CD4-positive, alpha-beta T cell treated with Interferon alpha-2 for 1 hour (primary cell): Measurements from ENCODE around the gene CCNL1.
"Not testable (repeated sequence)": the region's sequence is repeated elsewhere in the genome, so short reads cannot be mapped to it uniquely, and the experiment has no call there.

Experiments used
- DNase-seq, 2 donors: peaks; one replicate each; pipeline ENCODE4 v3.0.0-alpha.2; 2020 to 2022

CCNL1 gene

DNA sequence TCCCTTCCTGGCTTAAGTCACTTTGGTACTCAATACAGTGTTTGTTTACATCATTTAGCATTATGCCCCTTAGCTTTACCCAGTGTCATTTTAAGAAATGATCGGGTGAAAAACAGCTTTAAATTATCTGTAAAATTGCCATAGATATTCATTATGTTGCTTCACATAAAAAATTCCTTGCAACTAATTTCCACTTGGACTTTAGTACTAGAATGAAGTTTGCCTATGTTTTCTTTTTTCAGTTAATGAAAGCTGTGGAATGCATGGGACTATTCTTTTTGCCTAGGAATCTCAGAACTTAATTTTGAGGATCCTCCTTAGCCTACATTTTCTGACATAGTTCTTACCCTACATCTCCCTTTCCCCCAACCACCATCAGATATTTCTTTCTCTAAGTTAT lies 38.4 kb downstream of the CCNL1 start:
- no peak for DNase-seq

DNA sequence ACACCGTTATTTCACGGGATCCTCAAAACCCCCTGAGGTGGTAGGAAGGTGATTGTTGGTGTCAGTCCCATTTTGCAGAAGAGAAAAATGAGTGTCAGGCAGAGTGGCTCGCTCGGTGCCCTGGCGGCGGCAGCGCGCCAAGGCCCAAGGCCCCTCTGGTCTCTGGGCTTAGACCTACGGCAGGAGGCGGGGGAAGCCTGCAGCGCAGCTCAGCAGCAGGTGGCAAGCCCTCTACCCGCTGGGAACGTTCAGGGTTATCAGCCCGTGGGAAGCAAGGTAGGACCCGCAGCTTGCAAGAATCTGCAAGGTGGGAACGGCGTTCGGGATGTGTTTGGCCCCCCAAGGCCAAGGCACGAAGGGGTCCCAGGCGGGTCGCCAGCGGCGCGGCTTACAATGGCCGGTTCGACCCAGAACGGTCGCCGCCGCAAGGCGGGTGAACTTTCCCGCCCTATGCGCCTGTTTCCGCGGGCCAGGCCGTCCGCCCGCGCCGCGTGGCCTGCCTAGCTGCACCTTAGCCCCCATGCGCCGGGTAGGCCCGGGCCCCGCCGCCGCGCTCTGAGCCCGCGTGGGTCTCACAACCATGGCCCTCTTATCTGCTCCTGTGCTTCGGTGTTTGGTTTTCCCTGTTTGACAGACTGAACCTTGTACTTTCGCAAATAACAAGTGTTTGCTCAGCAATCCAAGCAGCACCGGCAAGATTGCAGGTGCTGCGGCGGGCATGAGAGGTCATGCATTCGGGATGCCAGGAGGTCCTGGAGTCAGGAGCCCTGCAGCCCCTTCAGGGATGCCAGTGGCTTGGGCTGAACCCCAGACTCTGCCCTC lies 39.7 kb downstream of the CCNL1 start:
- DNase-seq = no peak

DNA sequence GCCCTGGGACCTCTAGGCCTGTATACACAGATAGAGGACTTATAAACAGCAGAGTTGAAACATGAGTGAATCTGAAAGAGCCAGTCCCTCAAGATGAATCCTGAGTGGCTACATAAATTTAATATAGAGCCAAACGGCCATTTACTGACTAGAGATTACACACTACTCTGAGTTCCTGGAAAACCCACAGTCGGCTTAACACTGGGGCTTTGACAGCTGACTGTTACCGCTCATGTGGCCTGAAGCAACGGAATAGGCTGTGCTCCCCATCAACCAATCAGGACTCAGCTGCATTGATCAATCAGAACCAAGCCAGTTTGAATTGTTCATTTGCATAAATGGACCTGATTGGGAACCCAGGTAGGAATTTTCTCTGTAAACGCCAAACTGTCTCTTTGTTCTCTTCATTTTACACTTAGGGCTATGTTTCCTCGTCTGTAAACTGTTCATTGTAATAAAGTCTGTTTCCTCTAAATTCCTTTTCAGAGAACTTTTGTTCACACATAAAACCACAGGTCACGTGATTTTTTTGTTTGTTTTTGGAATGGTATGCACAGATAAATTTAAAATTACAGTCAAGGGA lies 40.5 kb downstream of the CCNL1 start:
- peak; percentile 70 to 73 for DNase-seq

DNA sequence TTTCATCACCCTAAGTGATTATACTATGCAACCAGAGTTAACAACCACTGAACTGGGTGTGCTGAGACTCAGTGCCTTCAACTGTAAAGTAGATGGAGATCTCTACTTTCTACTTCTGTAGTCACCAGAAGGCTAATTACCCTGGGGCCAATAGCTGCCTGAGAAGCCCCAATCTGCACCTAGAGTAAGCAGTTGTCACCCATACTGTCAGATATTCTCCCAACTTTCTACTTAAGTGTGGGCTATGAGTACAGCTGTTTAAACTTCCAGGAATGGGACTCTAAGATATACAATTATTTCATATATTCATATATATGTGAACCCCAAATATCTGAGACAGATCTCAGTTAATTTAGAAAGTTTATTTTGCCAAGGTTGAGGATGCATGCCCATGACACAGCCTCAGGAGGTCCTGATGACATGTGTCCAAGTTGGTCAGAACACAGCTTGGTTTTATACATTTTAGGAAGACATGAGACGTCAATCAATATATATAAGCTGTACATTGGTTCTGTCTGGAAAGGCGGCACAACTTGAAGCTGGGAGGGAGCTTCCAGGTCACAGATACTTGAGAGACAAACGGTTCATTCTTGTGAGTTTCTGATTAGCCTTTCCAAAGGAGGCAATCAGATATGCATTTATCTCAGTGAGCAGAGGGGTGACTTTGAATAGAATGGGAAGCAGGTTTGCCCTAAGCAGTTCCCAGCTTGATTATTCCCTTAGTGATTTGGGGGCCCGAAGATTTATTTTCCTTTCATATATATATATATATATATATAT lies 41.9 kb downstream of the CCNL1 start:
- DNase-seq = no peak

DNA sequence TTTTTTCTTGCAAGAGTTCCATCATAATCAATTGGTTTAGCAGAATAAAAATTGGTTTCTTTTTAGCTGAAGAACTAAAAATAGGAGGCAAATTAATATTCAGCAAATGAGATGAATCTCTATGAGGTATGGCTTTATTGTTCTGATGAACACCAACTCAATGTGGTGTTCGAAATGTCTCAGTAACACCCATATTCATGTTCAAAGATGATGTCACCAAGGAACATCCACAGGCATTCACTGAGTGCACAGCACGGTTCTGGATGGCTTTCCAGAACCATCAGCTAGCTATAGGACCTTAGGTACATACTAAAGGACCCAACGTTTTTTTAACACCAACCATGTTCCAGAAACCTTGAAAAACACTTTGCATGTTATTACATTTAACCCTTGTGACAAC lies 42.7 kb downstream of the CCNL1 start:
- no peak for DNase-seq

DNA sequence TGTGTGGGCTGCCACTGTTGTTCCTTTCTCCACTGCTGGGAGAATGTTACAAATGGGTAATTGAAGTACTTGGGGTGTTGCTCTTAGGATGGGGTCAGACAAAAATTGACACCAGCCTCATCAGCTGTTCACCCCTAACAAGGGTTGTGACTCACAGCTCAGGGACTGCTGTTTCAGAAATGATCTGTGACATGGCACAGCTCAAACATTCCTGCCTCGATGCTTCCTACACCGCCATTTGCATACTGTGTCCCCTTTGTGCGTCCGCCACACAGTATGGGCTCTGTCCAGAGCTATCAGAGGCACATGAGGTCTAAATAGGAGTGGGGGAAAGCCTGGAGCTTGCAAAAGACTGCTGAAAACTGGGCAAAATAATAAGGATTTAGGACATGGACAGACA lies 43.9 kb downstream of the CCNL1 start:
- no peak for DNase-seq

DNA sequence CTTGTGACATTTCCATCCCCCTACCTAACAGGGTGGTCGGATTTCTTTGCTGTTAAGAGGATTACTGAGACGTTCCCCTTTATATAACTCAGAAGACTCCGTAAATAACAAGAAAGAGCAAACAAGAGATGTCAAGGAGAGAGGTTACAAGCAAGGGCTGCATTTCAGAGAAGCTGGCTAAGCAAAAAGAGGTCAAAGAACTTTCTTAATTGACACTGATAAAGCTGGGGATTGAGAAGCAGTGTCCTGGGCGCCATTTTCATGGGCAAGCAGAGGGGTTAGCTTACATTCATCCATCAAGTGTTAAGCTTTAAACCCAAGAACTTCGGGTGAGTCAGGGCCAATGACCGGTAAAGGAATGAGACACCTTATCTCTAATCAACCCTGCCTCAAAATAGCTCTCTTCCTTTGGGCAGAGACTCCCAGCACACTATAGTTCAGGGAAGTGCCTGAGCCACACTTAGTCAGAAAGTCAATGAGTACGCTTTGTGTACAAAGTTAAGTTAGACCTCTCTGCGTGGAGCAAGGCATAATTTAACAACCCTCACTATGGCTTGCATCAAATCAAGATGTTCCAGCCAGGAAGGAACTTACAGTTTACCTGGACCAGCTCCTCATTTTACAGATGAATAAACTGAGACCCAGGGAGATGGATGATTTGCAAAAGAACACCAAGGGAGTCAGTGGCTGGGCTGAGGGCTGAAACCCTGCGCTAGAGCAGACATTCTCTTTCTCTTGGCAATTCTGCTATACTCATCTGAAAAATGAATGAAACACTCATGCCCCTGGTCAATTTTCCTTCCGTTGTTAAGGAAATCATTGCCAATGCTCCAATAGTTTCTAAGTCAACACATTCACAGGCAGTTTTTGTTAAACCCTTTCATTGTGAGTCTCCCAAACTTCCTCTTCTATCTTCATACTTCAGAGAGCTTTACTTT lies 44.6 kb downstream of the CCNL1 start:
- DNase-seq = no peak

DNA sequence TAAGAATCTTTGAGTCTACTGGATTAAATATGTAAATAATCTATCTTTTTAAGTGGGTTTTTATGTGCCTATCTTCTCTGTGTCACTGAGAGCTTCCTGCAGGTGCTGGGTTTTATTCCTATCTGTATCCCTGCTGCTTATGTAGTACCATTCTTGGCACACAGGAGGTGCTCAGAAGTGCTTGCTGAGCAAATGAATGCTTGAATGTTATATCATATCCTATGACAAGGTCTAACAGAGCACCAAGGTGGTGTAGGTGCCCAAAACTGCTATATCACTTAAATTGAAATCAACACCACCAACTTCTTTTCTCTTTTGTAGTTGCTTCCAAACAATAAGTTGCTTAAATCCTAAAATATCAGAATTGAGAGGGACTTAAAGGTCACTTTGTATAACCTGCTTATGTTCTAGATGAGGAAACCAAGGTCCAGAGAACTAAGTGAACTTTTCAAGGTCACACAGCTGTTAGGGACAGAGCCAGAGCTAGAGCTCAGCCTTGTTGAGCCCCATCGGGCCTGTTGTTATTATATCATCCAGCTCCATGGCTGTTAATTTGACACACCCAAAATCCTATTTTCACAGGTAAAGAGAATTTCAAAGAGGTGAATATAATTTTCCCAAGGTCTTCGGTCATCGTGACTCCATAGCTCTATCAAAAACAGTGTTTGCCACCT lies 46.0 kb downstream of the CCNL1 start:
- peak in 1 of 2 donors; percentile 29 for DNase-seq

DNA sequence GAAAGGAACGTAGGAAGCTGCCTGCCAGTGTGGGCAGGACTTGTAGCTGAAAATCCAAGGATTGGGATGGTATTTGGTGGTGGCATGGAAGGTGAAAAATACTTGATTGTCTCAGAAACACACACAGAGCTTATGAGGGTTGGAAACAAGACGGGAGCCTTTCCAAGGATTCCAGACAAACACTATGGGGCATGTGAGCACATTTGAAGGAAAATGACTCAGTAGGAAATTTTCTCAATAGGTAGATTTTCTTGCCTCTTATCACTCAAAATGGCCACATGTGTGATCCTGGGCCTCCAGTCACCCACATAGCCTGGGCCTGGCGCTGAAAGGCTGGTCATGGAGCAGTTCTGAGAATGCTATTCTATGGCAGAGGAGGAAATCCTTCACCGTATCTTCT lies 47.4 kb downstream of the CCNL1 start:
- DNase-seq = no peak

DNA sequence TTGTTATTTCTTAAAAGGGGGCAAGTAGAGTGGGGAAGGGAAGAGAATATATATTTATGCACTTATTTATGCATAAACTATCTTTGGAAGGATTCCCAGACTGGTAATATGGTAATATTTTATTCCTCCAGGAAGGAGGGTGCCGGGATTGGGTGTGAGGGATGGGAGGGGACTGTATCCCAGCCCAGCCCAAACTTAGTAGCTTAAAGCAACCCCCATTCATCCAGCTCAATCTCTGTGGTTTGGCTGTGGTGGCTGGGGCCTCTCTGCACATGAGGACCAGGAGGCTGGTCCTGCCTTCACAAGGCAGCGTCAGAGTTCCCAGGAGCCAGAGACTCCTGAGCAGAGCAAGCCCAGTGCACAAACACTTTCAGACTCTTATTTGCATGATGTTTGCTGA lies 48.4 kb downstream of the CCNL1 start:
- no peak for DNase-seq

DNA sequence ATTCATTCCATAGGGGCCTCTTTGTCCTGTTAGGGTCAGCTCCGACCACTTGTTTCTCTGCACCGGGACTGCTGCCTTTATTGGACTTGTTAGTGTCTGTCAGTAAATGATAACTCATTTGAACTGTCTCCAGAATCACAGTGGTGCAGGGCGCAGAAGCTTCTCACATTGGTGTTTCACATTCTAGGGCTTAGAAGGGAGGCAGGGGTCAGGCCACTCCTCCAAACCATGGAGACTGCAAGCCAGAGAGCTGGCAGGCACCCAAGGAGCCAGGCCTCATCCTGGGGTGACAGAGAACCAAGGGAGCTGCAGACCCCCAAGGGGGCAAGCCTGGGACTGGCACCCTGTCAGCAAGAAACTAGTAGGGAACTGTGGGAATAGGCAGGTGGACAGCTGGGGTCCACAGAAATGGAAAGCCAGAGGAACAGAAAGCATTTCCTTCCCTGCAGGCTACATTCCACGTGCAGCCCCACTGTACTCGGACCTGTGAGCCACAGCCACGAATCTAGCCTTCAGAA lies 49.1 kb downstream of the CCNL1 start:
- DNase-seq = no peak

DNA sequence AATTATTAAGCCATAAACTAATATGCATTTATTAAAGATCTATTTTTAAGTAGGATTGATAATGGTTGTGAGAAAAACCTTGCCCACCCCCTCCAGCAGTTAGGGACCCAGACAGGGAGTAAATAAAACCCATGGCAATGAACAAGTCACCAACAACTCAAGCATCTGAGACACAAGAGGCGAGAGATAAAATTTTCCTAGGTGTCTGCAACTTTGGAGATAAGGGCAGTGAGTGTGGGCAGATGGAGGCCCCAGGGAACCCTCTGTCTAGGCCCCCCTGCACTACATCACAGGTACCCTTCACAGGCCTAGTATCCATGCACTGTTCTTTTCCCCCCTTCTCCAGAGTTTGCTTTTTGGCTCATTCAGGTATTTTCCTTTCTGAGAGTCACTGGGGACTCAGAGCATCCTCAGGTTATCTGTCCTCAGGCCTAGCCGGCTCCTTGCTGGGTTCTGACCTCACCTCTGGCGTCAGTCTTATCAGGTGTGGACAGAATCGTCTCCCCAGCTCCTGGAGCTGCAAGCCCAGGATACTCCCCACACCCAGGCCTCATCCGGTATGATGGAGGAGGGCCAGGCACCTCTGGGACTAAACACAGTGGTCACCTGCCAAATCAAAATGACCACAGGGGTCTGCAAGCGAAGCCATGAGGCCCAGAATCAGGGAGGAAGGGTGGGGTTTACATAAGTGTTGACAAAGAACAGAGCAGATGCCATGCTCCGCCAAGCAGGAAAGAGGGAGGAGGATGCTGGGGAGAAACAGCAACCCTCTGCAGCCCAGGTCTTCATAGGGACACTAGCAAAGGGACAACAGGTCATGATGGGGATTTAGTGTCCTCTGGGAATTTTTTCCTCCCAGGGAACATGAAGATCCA lies 50.4 kb downstream of the CCNL1 start:
- DNase-seq = no peak

DNA sequence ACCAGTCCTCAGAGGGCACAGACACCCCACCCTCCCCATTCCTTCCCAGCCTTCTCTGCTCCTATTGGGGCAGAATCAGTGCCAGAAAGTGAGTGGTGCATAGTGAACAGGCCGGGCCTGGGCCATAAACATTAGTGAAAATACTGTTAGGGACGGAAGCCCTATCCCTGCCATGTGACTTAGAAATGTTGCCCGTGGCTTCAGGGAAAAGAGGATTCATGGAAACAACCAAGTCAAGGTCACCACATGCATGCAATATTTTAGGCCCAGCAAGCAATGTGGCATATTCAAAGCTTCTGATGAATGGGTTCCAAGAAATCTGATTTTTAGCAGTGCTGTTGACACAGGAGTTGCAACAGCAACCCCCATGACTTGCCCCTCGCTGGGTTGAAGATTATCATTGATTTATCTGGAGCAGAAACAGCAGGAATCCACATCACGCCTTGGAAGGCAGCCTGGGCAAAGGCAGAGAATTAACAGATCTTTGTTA lies 52.3 kb downstream of the CCNL1 start:
- DNase-seq = no peak

DNA sequence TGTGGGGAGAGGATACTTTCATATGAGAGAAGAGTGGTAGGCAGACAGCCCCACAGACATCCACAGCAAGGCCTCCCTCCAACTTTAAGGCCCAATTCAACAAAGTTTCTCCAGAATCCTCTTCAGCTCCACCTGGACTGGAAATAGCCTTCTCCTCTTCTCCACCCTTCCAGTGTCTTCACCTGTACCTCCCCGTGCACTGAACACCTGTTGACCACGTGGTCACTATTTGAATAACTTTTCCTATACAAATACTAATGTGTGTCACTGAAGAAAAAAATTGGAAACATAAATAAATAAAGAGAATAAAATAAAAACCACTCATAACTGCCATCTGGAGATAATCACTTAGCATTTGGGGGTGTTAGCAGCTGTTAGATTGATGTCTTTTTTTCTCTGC lies 52.9 kb downstream of the CCNL1 start:
- DNase-seq = no peak

DNA sequence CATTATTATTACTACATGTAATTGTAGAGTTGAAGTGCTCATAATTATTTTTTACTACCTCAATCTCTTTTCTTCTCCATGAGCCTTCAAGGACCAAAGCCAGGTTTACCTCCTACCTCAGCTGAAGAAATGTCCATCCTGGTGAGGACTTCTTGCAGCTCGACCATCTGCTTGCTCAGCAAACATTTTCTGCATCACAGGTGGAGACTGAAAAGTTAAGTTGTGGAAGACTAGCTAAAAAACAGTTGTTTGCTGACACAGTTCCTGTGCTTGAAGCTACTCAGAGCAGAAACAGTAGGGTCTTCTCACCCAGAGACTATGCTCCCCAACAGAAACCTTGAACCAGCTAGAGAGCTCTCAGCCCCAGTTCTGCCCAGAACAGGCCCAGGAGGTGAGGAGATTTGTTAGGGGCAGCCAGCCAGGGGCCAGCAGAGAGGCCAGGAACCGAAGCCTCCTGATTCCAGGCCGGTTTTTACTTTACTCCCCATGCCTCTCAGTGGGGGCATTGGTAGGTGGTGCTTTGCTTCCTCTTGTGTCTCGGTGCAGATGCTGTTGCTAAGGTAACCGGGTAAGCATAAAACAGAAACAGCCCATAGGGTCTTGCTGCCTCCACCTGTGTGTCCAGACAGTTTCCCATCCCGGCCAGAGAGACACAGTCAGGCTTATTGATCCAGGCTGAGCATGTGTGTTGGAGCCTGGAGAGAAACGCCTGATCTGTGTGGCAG lies 54.9 kb downstream of the CCNL1 start:
- DNase-seq = peak; percentile 26 to 42

DNA sequence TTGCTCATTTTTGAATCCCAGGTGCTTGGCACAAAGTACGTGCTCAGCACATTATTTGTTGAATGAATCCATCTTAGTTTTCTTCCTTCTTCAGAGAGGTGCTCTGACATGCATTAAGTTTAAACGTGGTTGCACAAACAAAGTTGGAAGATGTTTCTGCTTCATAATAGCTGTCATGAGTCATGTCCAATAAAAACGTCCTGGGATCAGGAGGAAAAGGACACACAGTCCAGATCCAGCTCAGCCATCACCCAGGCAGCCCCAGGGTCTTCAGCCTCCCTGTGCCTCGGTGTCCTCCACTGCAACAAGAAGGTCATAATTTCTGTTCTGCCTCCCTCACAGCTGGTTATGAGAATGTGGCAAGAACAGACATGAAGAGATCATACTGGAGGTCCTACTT lies 55.4 kb downstream of the CCNL1 start:
- no peak for DNase-seq

DNA sequence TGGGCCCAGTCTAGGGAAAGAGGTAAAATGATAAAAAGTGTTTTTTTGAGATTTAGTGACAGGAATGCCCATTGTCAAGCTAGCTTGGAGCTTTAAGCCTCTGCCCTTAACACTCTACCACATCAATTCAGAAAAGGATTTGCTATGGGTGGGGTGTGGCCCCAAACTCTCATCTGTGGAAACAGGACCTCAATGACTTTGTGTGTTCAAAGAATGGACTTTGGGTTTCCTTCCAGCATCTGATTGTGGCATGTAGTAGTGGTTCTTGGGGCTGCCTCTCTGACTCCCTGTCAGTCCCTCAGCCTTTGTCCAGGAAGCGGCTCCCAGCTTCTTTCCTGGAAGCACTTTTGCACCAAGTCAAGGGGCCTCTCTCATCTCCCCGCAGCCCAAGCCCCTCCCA lies 56.1 kb downstream of the CCNL1 start:
- DNase-seq = no peak

DNA sequence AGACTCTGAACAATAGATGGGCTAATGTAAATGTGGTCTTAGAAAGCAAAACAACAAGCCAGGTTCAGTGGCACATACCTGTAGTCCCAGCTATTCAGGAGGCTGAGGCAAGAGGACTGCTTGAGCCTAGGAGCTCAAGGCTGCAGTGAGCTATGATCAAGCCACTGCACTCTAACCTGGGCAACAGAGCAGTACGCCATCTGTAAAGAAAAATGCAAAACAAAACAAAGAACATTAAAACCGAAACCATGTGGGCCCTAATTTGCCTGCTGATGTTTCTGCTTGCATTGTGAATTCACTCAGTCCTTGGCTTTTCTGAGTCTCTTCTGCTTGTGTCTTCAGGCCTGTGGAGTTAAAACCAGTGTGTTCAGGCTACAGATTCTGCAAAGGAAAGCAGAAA lies 56.7 kb downstream of the CCNL1 start:
- DNase-seq = no peak

DNA sequence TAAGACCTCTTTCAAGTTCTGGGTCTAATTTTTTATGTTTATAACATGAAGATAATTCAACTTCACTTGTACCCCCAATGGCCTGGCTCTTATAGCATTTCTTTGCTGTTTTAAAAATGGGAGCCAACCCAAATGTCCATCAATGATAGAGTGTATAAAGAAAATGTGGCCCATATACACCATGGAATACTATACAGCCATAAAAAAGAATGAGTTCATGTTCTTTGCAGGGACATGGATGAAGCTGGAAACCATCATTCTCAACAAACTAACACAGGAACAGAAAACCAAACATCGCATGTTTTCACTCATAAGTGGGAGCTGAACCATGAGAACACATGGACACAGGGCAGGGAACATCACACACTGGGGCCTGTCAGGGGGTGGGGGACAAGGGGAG lies 57.4 kb downstream of the CCNL1 start:
- DNase-seq = not testable (repeated sequence)

DNA sequence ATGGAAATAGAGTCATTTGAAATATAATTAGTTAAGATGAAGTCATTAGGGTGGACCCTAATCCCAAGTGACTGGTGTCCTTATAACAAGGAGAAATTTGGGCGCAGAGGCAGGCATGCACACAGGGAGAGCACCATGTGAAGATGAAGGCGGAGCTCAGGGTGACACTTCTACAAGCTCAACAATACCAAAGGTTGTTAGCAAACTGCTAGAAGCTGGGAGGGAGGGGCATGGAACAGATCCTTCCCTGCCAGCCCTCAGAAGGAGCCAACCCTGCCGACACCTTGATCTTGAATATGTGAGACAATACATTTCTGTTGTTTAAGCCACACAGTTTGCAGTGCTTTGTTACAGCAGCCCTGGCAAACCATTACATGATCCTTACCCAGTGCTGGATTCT lies 57.8 kb downstream of the CCNL1 start:
- DNase-seq = no peak
